OCI-LY7 (cell line): Measurements from ENCODE around the gene STARD3. TPM values are rescaled to one million over a fixed set of nuclear protein-coding genes. Genes with fewer than 3 reads are reported as not detected.

Experiments
- BruUV-seq: library from RNA; stranded (reverse); fragments of 400-500 nt; replicated peaks from 2 replicates; lab custom pipeline; 2021; lab: Mats Ljungman, UMichigan
- CTCF ChIA-PET: fragments of 300-600 bp; sonication (Branson Sonifier 250); formaldehyde crosslinking; loops from one replicate; lab custom pipeline; 2022; ENCODE audit warnings: antibody characterized with exemption; ENCODE audit not compliant: unreplicated experiment; lab: Charles Lee
- POLR2A ChIA-PET: fragments of 300-600 bp; sonication (Branson Sonifier 250); formaldehyde crosslinking; loops from one replicate; lab custom pipeline; 2022; ENCODE audit warnings: antibody characterized with exemption; lab: Charles Lee
- DNase-seq: peaks from one replicate; pipeline ENCODE4 v3.0.0-alpha.2; 2015; ENCODE audit warnings: low spot score
- H2AFZ ChIP-seq: fragments of 200-600 bp; sonication (generic), shearing (Covaris generic); 2 replicates; pipeline ENCODE4 v1.6.1; 2014; ENCODE audit warnings: mild to moderate bottlenecking, antibody characterized with exemption, low read length, moderate library complexity
- H3K27ac ChIP-seq: fragments of 200-600 bp; sonication (generic); 2 replicates; pipeline ENCODE4 v1.5.1; 2014; ENCODE audit warnings: mixed run types, low read depth, mild to moderate bottlenecking, moderate library complexity, low read length, inconsistent platforms; ENCODE audit not compliant: poor library complexity, severe bottlenecking
- H3K36me3 ChIP-seq: fragments of 200-600 bp; sonication (generic); 2 replicates; pipeline ENCODE4 v1.6.1; 2014; ENCODE audit warnings: mild to moderate bottlenecking, antibody characterized with exemption, low read length, moderate library complexity, mixed read lengths; ENCODE audit not compliant: insufficient read depth
- H3K4me1 ChIP-seq: fragments of 200-600 bp; sonication (generic); 2 replicates; pipeline ENCODE4 v1.5.1; 2014; ENCODE audit warnings: mild to moderate bottlenecking, low read length; ENCODE audit not compliant: insufficient read depth, poor library complexity, severe bottlenecking
- H3K4me2 ChIP-seq: fragments of 200-600 bp; sonication (generic); 2 replicates; pipeline ENCODE4 v1.6.1; 2014; ENCODE audit warnings: mild to moderate bottlenecking, low read length
- H3K4me3 ChIP-seq: fragments of 200-600 bp; sonication (generic); 2 replicates; pipeline ENCODE4 v1.5.1; 2014; ENCODE audit warnings: mild to moderate bottlenecking, low read depth, low read length; ENCODE audit not compliant: poor library complexity, severe bottlenecking
- H3K79me2 ChIP-seq: fragments of 200-600 bp; sonication (generic); 2 replicates; pipeline ENCODE4 v1.6.1; 2016; ENCODE audit warnings: low read depth, mild to moderate bottlenecking, low read length, moderate library complexity, mixed read lengths; ENCODE audit not compliant: insufficient read depth
- H3K9me2 ChIP-seq: fragments of 200-600 bp; sonication (generic); 2 replicates; pipeline ENCODE4 v1.6.1; 2016; ENCODE audit warnings: mild to moderate bottlenecking, low read length, mixed read lengths; ENCODE audit not compliant: insufficient read depth
- H3K9me3 ChIP-seq: fragments of 200-600 bp; sonication (generic); 2 replicates; pipeline ENCODE4 v1.6.1; 2014; ENCODE audit warnings: mild to moderate bottlenecking, mixed run types, low read length, mixed read lengths
- H4K20me1 ChIP-seq: fragments of 200-600 bp; sonication (generic); 2 replicates; pipeline ENCODE4 v1.6.1; 2014; ENCODE audit warnings: mild to moderate bottlenecking, antibody characterized with exemption, low read length, moderate library complexity, mixed read lengths; ENCODE audit not compliant: insufficient read depth
- EZH2phosphoT487 ChIP-seq: fragments of 200-600 bp; sonication (generic); IDR thresholded peaks from 2 replicates; pipeline ENCODE4 v1.6.1; 2018; ENCODE audit warnings: low read depth, borderline replicate concordance, mild to moderate bottlenecking, mixed run types, antibody characterized with exemption, low read length, moderate library complexity, mixed read lengths
- intact Hi-C: fragments of 100-400 bp; cut with micrococcal nuclease; formaldehyde crosslinking; loops from one replicate; pipeline ENCODE4 v1.10.0; 2022; ENCODE audit not compliant: unreplicated experiment
- total RNA-seq, 2 experiments: library from RNA; depleted of rRNA in 1 of 2; stranded (reverse); fragments of >200 nt in 1 of 2; shearing (Covaris generic) in 1 of 2; gene quantifications; 2 replicates each; pipeline ENCODE4 v1.2.3, GENCODE V29; 2014 to 2022
- TF ChIP-seq, protein P1 (sequence below): fragments of 200-600 bp; sonication (generic); conservative IDR thresholded peaks from 2 replicates; pipeline ENCODE4 v1.5.1; 2014; ENCODE audit warnings: mild to moderate bottlenecking, antibody characterized with exemption, low read length, moderate library complexity, mixed read lengths

The STARD3 gene
- total RNA-seq, 2 experiments from 2014 or later, result 36.5 to 54.2 TPM

DNA sequence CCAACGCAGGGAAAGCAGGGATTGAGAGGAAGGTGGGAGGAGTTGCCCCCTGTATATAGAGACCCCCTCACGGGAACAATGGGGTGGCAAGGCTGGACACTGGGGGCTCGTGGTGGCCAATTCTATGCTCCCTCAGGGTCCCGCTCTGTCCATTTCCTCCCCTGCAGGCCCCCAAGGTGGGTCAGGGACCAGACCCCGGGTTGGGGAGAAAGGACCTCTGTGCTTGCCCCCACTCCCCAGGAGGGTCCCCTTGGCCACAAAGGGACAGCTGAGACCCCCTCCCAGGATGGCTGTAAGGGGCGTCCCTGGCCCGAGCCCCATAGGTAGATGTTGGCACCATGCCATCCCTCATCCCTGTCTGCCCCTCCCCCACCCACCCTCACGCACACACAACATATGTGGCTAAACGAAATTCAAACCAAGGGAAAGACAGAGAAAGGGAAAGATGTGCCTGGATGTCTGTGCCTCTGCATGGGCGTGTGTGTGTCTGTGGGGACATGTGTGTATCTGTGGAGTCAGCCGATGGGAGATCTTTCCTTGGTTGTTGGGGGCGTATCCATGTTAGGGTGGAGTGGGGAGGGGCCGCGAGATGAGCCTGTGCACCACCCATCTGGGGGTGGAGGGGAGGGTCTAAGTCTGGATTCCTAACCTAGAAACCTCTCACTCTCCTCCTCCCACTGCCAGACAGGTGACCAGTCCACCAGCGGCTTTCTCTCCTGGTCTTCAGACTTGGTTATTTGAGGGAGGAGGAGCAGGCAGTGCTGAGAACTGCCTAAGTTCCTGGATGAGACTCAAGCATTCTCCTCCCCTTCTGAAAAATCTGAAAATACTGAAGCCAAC, 28.6 kb upstream of the STARD3 start:
- Histone ChIP-seq H3K36me3 (no peaks in the 10 kb centered on the region), H3K4me2 (no peak overlapping the region), H2AFZ (no peak overlapping the region), H3K4me1 (peaks cover 14% of the 10 kb centered on the region), H3K9me2 (no peaks in the 10 kb centered on the region), H3K4me3 (no peak overlapping the region), H3K79me2 (no peaks in the 10 kb centered on the region), H4K20me1 (no peaks in the 10 kb centered on the region), H3K9me3 (no peaks in the 10 kb centered on the region), H3K27ac (no peak overlapping the region)
- DNase-seq, result no peak
- BruUV-seq, result no TSS peak
- intact Hi-C loops, result no loop called here
- ChIA-PET CTCF (no interaction called here), POLR2A (interaction anchor here (0.7 kb wide), 1 partner anchor 9 kb away, joined by 3 read pairs; no protein-coding TSS in a partner anchor)
- TF ChIP-seq, protein P1, sequence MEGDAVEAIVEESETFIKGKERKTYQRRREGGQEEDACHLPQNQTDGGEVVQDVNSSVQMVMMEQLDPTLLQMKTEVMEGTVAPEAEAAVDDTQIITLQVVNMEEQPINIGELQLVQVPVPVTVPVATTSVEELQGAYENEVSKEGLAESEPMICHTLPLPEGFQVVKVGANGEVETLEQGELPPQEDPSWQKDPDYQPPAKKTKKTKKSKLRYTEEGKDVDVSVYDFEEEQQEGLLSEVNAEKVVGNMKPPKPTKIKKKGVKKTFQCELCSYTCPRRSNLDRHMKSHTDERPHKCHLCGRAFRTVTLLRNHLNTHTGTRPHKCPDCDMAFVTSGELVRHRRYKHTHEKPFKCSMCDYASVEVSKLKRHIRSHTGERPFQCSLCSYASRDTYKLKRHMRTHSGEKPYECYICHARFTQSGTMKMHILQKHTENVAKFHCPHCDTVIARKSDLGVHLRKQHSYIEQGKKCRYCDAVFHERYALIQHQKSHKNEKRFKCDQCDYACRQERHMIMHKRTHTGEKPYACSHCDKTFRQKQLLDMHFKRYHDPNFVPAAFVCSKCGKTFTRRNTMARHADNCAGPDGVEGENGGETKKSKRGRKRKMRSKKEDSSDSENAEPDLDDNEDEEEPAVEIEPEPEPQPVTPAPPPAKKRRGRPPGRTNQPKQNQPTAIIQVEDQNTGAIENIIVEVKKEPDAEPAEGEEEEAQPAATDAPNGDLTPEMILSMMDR, result no peak
- no peak for TF ChIP-seq EZH2phosphoT487

DNA sequence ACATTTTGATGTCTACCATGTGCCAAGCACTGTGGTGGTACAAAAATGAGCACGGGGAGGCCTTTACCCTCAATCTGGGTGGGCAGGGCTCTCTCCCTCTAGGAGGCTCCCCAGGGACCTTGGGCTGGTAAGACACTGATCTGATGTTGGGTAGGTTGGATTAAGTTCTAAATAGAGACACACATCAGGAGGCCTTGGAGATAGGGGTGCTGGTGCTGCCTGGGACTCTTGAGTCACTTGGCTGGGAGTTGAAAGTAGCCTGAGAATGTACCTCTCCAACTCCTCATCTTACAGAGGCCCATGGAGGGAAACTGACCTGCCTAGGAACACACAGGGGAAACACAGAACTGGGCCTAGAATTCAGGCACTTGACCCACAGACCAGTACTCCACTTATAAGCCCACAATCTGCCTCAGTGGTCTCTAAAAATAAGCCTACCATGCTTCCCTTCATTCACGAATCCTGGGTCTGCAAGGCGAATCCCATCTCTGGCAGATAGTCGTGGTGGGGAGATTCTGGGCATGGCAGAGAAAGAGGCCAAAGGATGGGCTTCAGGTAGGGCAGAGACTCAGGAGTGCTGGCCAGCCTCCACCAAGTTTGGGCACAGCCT, 27.4 kb upstream of the STARD3 start:
- H3K4me3 ChIP-seq, result no peak overlapping the region
- no peaks in the 10 kb centered on the region for H4K20me1 ChIP-seq
- no peaks in the 10 kb centered on the region for H3K36me3 ChIP-seq
- BruUV-seq, result no TSS peak
- ChIA-PET CTCF (no interaction called here), POLR2A (no interaction called here)
- no peaks in the 10 kb centered on the region for H3K79me2 ChIP-seq
- intact Hi-C loops, result no loop called here
- TF ChIP-seq, protein P1, result no peak
- no peak for TF ChIP-seq EZH2phosphoT487
- H3K9me3 ChIP-seq, result no peaks in the 10 kb centered on the region
- no peak overlapping the region for H3K4me2 ChIP-seq
- no peak overlapping the region for H3K27ac ChIP-seq
- no peaks in the 10 kb centered on the region for H3K9me2 ChIP-seq
- peaks cover 4% of the 10 kb centered on the region for H3K4me1 ChIP-seq
- DNase-seq, result no peak
- no peak overlapping the region for H2AFZ ChIP-seq
